ENCODE measurements around the gene MBD2.

DNA sequence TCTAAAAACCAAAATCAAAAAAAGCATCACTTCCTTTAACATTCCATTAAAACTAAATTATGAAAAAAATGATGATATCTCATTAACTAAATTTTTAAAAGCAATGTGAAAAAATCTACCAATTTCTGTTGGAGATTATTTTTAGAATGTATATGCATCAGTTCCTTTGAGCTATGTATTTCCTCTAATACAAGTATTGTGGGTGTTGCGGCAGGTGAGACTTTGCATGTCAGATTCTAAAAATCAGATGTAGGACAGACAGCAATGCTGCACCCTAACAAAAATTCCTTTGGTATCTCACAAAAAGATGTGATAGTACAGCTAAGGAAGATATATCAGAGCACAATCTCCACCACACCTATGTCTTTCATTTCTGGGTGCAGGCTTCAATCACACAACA lies 6.8 kb downstream of the MBD2 start:
- TF ChIP-seq, protein P1, sequence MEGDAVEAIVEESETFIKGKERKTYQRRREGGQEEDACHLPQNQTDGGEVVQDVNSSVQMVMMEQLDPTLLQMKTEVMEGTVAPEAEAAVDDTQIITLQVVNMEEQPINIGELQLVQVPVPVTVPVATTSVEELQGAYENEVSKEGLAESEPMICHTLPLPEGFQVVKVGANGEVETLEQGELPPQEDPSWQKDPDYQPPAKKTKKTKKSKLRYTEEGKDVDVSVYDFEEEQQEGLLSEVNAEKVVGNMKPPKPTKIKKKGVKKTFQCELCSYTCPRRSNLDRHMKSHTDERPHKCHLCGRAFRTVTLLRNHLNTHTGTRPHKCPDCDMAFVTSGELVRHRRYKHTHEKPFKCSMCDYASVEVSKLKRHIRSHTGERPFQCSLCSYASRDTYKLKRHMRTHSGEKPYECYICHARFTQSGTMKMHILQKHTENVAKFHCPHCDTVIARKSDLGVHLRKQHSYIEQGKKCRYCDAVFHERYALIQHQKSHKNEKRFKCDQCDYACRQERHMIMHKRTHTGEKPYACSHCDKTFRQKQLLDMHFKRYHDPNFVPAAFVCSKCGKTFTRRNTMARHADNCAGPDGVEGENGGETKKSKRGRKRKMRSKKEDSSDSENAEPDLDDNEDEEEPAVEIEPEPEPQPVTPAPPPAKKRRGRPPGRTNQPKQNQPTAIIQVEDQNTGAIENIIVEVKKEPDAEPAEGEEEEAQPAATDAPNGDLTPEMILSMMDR (IDR thresholded peaks at IDR 0.05; ENCODE audit: insufficient read depth, low read length, poor library complexity, severe bottlenecking) = no peak
- TF ChIP-seq EZH2phosphoT487 (conservative IDR thresholded peaks at IDR 0.05; ENCODE audit: low read length) = no peak
